Breast epithelium (tissue), 3 donors: Measurements from ENCODE around the gene RAD9B. TPM values are rescaled to one million over a fixed set of nuclear protein-coding genes. Genes with fewer than 3 reads are reported as not detected.

Experiments used
- total RNA-seq, 3 donors: library from RNA; depleted of rRNA; stranded (reverse); fragments of >200 nt; gene quantifications; one replicate each; pipeline ENCODE4 v1.1.0, GENCODE V29; 2016

The RAD9B gene
- total RNA-seq, 3 donors from 2014 or later = 0.48 to 2.8 (median 0.66) TPM

Other genes with a start within 250 kb of the RAD9B start
- 100 to 1,000 TPM in 2 of 3 donors, 10 to 100 TPM in 1; 95.1 to 109 (median 102) TPM for gene ATP2A2, start 221.1 kb upstream of the RAD9B start, total RNA-seq
- gene ANAPC7, start 98.6 kb upstream of the RAD9B start, total RNA-seq = 10 to 100 TPM; 29.4 to 56.2 (median 43.3) TPM
- 100 to 1,000 TPM; 286 to 426 (median 351) TPM for gene ARPC3, start 52.0 kb upstream of the RAD9B start, total RNA-seq
- gene GPN3, start 34.1 kb upstream of the RAD9B start, total RNA-seq = 10 to 100 TPM; 19.8 to 31.0 (median 21.0) TPM
- 10 to 100 TPM in 1 of 3 donors, 1 to 10 TPM in 2; 6.1 to 10.5 (median 8.5) TPM for gene FAM216A, start 33.5 kb upstream of the RAD9B start, total RNA-seq
- gene VPS29, start 220 bp upstream of the RAD9B start, total RNA-seq = 100 to 1,000 TPM in 1 of 3 donors, 10 to 100 TPM in 2; 82.9 to 135 (median 96.7) TPM
- 10 to 100 TPM; 21.6 to 31.9 (median 26.7) TPM for gene PPTC7, start 81.0 kb downstream of the RAD9B start, total RNA-seq
- gene TCTN1, start 111.8 kb downstream of the RAD9B start, total RNA-seq = 10 to 100 TPM; 43.0 to 76.0 (median 56.3) TPM
- 10 to 100 TPM in 1 of 3 donors, 1 to 10 TPM in 2; 2.6 to 16.6 (median 7.6) TPM for gene HVCN1, start 186.8 kb downstream of the RAD9B start, total RNA-seq
- 100 to 1,000 TPM in 2 of 3 donors, 10 to 100 TPM in 1; 97.7 to 135 (median 106) TPM for gene PPP1CC, start 240.6 kb downstream of the RAD9B start, total RNA-seq